ENCODE results near the gene JPH4. TPM values are rescaled to one million over a fixed set of nuclear protein-coding genes. Genes with fewer than 3 reads are reported as not detected.

The JPH4 gene
- total RNA-seq, 1 donor from 2014 or later: not detected

DNA sequence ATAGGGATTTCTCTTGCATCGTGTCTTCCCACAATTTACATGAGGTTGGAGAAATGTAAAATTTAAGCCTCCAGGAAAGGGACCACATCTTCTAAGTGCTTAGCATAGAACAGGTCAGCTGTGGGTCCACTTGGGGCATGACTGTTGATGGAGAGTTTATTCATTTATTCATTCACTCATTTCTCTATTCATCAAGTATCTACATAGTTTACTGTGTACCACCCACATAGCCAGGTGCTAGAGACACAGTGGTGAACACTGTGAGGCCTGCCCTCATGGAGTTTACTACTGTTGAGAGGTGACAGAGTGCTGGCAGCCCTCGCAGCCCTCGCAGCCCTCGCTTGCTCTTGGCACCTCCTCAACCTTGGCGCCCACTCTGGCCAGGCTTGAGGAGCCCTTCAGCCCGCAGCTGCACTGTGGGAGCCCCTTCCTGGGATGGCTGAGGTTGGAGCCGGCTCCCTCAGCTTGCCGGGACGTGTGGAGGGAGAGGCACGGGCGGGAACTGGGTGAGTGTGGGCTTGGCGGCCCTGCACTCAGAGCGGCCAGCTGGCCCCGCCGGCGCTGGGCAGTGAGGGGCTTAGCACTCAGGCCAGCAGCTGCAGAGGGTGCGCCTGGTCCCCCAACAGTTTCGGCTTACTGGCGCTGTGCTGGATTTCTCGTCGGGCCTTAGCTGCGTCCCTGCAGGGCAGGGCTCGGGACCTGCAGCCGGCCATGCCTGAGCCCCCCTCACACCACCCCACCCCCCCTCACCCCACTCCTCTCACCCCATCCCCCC, 1.7 kb upstream of the JPH4 start:
- no peak for DNase-seq (ENCODE audit: low read depth, low spot score)

DNA sequence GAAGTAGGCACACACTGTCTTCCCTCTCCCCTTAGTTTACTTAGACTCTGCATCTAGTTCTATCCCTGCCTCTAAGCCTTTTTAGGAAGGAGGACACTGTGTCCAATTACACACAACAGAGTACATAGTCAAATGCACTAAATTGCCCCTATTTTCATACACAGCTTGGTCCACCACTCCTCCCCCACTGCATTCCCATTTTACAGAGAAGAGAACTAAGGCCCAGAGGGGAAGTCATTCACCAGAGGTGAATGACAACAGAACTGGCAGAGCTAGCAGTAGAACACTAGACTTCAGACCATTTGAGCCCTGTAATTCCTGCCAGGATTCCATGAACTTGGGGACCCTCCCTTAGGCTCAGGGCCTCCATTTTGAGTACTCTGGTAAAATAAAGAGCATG, 1.1 kb upstream of the JPH4 start:
- DNase-seq (ENCODE audit: low read depth, low spot score): no peak

DNA sequence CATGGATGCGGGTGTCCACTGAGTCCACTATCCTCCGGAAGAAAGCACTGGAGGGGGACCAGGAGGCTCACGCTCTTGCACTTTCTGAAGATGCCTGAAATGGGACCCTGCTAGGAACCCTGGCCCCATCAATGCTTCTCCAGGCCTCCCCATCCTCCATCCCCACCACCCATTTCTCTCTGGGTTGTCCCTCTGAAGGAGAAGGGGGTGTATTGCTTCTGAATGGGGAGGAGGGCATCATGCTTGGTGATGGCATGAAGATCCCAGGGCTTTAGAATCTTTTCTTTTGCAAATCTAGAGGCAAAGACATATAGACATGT, 681 bp upstream of the JPH4 start:
- DNase-seq (ENCODE audit: low read depth, low spot score): no peak

DNA sequence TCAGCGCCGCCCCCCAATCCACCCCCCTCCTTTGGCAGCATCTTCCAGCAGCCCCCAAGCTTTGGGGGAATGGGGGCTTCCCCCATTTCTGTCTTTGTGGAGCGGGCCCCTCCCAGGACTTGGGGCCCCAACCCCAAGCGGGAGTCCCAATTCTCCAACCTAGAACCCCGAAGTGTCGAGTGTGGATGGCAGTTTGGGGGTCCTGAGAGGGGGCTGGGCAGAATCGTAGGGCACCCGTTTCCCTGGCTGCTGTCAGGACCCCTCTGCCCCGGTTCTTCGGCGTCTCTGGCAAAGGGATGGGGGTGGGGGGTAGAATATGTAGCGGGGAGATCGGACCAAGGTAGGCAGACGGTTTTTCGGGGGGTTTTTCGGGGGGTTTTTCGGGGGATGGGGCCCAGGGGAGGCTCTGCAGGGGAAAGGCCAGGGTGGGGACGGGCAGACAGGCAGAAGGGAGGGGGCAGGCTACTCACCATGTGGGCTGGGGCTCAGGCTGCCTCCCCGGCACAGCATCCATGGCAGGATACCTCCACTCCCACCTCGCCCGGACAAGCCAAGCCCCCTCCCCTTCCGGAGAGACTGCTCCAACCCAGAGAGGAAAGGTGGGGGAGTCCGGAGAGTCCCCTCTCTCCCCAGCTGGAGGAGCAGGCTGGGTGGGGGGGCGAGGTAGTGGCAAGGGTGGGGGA, 739 bp downstream of the JPH4 start:
- DNase-seq (ENCODE audit: low read depth, low spot score): no peak

GRCh38 chr14:23577004-23577681, 1.4 kb downstream of the JPH4 start:
- DNase-seq (ENCODE audit: low read depth, low spot score): no peak

- DNase-seq (ENCODE audit: low read depth, low spot score): no peak
Observed at GRCh38 chr14:23573384-23574015, 5.1 kb downstream of the JPH4 start.

DNA sequence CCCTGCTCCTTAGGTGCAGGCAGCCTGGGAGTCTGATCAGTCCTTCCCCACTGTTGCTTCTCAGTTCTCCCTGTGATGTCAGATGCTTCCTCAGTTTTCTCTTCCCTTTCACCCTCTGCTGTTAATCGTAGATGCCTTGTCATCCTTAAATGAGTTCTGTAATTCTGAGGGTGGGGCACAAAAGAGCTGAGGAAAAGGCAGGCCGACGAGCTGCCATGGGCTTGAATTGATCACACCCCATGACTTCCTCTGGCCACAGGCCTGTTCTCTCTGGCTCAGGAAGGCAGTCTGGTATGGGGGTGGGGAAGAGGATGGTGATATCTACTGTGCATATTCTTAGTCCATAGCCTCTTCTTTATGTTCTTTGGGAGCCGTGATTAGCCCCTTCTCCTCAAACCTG, 5.8 kb downstream of the JPH4 start:
- no peak for DNase-seq (ENCODE audit: low read depth, low spot score)

- DNase-seq (ENCODE audit: low read depth, low spot score): no peak
Observed at GRCh38 chr14:23572524-23572828, 6.1 kb downstream of the JPH4 start.

GRCh38 chr14:23571701-23572523, 6.7 kb downstream of the JPH4 start:
- no peak for DNase-seq (ENCODE audit: low read depth, low spot score)

GRCh38 chr14:23570806-23571483, 7.6 kb downstream of the JPH4 start:
- DNase-seq (ENCODE audit: low read depth, low spot score): no peak

GRCh38 chr14:23569443-23570151, 9.0 kb downstream of the JPH4 start:
- DNase-seq (ENCODE audit: low read depth, low spot score): no peak

GRCh38 chr14:23568600-23569331, 9.8 kb downstream of the JPH4 start:
- DNase-seq (ENCODE audit: low read depth, low spot score): no peak

DNA sequence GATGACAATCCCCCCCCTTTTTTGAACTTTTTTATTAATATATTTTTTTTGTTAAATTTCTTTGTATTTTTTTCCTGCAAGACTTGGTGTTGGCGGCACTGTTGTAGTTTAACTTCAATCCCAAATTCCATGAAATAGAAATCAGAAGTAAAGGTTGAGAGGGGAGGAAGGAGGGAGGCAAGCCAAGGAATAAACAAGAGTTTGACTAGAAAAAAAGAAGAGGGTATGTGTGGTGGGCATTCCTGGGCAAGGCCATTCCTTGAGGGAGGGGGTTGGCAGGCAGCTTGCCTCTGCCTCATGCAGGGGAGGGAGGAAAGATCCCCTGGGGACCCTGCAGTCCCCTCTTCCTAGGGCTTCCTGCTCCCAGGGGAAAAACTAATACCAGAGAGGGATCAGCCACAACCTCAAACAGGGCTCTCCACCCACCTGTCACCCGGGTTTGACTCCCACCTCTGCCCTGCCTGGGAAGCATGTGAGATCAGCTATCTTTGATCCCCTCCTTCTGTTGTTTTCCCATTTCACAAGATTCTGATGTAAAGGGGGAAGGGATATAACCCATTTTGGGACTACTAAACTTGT, 10.5 kb downstream of the JPH4 start:
- DNase-seq (ENCODE audit: low read depth, low spot score): no peak

GRCh38 chr14:23567186-23568020, 11.2 kb downstream of the JPH4 start, which contains the start of gene AP1G2:
TSS of gene AP1G2 (minus strand) at chr14:23567791. CDS start at chr14:23567314, 477 bp downstream.
- DNase-seq (ENCODE audit: low read depth, low spot score): no peak

GRCh38 chr14:23566778-23567185, 11.8 kb downstream of the JPH4 start:
- DNase-seq (ENCODE audit: low read depth, low spot score): no peak

DNA sequence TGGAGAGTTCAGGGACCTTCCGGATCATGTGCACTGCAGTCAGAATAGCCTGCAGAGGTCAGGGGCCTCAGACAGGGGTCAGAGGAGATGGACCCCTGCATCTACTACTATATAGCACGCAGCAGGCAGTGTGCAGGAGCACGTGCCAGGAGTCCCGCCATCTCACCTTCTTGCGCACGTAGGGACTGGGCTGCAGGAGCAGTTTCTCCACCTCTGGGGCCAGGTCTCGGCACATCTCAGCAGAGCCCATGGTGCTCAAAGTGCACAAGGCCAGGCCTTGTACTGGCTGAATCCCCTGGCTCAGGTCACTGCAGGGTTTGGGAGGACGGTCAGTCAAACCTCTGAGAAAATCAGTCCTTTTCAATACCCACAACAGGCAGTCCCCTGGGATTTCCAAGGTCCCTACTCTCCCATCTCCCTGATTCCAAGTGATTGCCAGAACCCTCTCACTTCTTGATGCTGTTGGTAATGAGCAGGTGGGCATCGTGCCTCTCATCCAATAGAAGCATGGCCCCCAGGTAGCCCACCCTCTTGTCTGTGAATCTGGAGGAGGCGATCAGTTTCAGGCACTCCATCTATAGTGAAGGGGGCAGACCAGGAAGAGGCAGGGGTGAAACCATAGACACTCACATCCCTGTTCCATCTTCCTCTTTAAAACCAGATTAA, 12.3 kb downstream of the JPH4 start:
- no peak for DNase-seq (ENCODE audit: low read depth, low spot score)

GRCh38 chr14:23565626-23566025, 13.0 kb downstream of the JPH4 start:
- no peak for DNase-seq (ENCODE audit: low read depth, low spot score)

- no peak for DNase-seq (ENCODE audit: low read depth, low spot score)
Observed at GRCh38 chr14:23564876-23565275, 13.7 kb downstream of the JPH4 start.
